K562 (cell line): ENCODE data around the gene RNFT2. TPM values are rescaled to one million over a fixed set of nuclear protein-coding genes. Genes with fewer than 3 reads are reported as not detected.

ENCODE experiments used
- BMI1 ChIP-seq: fragments of 150-350 bp; IDR thresholded peaks from 2 replicates; pipeline ENCODE4 v1.6.1; 2014; ENCODE audit warnings: low read length
- EGR1 ChIP-seq: fragments of 450-650 bp; conservative IDR thresholded peaks from 2 replicates; pipeline ENCODE4 v1.6.1; 2017; ENCODE audit warnings: mild to moderate bottlenecking
- GATAD2B ChIP-seq: fragments of 450-650 bp; IDR thresholded peaks from 2 replicates; pipeline ENCODE4 v1.6.1; 2017; ENCODE audit warnings: mild to moderate bottlenecking, borderline replicate concordance
- HNRNPLL ChIP-seq: fragments of 200-400 bp; formaldehyde crosslinking; IDR thresholded peaks from 2 replicates; pipeline ENCODE4 v1.6.1; 2017; ENCODE audit warnings: low read length, low read depth, mild to moderate bottlenecking; ENCODE audit not compliant: poor library complexity, severe bottlenecking
- MAZ ChIP-seq, 2 experiments: fragments of 450-650 bp in 1 of 2; sonication (generic) in 1 of 2; formaldehyde crosslinking; IDR thresholded peaks in 1 of 2; conservative IDR thresholded peaks in 1 of 2; 2 replicates each; pipeline versions ENCODE4 v1.4.0 to v1.5.0; 2020; ENCODE audit warnings: mild to moderate bottlenecking in 1 of 2, missing genetic modification reagents in 1 of 2
- MTA1 ChIP-seq: fragments of 450-650 bp; IDR thresholded peaks from 2 replicates; pipeline ENCODE4 v1.6.1; 2017; ENCODE audit warnings: borderline replicate concordance
- POLR2AphosphoS5 ChIP-seq: IDR thresholded peaks from 2 replicates; pipeline ENCODE4 v1.6.1; 2011; ENCODE audit warnings: mild to moderate bottlenecking, low read depth, low read length, moderate library complexity; ENCODE audit not compliant: control insufficient read depth, insufficient read depth
- RFX1 ChIP-seq: fragments of 450-650 bp; IDR thresholded peaks from 2 replicates; pipeline ENCODE4 v1.6.1; 2016; ENCODE audit warnings: mild to moderate bottlenecking, moderate library complexity
- RFX5 ChIP-seq: IDR thresholded peaks from 2 replicates; pipeline ENCODE4 v1.6.1; 2011; ENCODE audit warnings: low read depth, mild to moderate bottlenecking, improper control_type of control experiment, low read length
- TBL1XR1 ChIP-seq, 2 experiments: IDR thresholded peaks; 2 replicates each; pipeline ENCODE4 v1.6.1; 2012; ENCODE audit warnings: improper control_type of control experiment in 2 of 2, low read length in 2 of 2, mild to moderate bottlenecking in 1 of 2
- ZNF140 ChIP-seq: fragments of 250-450 bp; sonication (Bioruptor Pico); IDR thresholded peaks from 2 replicates; pipeline ENCODE4 v1.8.0; 2021; ENCODE audit warnings: moderate library complexity, mild to moderate bottlenecking, inconsistent platforms
- ZNF184 ChIP-seq: sonication (generic); formaldehyde crosslinking; IDR thresholded peaks from 2 replicates; pipeline ENCODE4 v1.5.0; 2020; ENCODE audit warnings: missing genetic modification reagents
- polyA plus RNA-seq, 8 experiments: library from polyadenylated mRNA; depleted of rRNA in 4 of 8; stranded (reverse) in 5 of 8; unstranded in 3 of 8; fragments of >200 nt; fragmentation: Nextera tagmentation in 2 of 8; fragmentation: Illumina TruSeq in 1 of 8; extraction: Ambion mirVana in 2 of 8; extraction: Trizol in 1 of 8; gene quantifications; 2 replicates each; pipeline versions ENCODE4 v1.2.1 to v1.2.3, GENCODE V29; 2011 to 2014; ENCODE audit warnings: inconsistent platforms in 1 of 8, missing spikeins in 1 of 8
- total RNA-seq, 7 experiments: library from RNA; depleted of rRNA in 6 of 7; stranded (reverse); fragments of >200 nt in 6 of 7; fragmentation: Illumina TruSeq in 2 of 7; extraction: Trizol in 2 of 7; gene quantifications; 2 replicates each; pipeline versions ENCODE4 v1.2.1 to v1.2.3, GENCODE V29; 2011 to 2021; ENCODE audit warnings: low replicate concordance in 1 of 7
- TF ChIP-seq, protein P1 (sequence below): fragments of 450-650 bp; IDR thresholded peaks from 2 replicates; pipeline ENCODE4 v1.6.1; 2016; ENCODE audit warnings: borderline replicate concordance
- TF ChIP-seq, protein P2 (sequence below): sonication (generic); formaldehyde crosslinking; IDR thresholded peaks from 2 replicates; pipeline ENCODE4 v1.8.0; 2023; ENCODE audit warnings: missing genetic modification reagents, mild to moderate bottlenecking, borderline replicate concordance
- TF ChIP-seq, protein P3 (sequence below): IDR thresholded peaks from 2 replicates; pipeline ENCODE4 v1.6.1; 2014; ENCODE audit warnings: antibody characterized with exemption
- TF ChIP-seq, protein P4 (sequence below): fragments of 450-650 bp; IDR thresholded peaks from 2 replicates; pipeline ENCODE4 v1.6.1; 2016; ENCODE audit warnings: low read depth, mild to moderate bottlenecking, moderate library complexity

The RNFT2 gene
- total and polyA plus RNA-seq, 9 of the 15 experiments (the other 6 are each of a cell fraction or from before 2014, with no cell fraction given), result 3.6 to 26.3 (median 9.5) TPM

DNA sequence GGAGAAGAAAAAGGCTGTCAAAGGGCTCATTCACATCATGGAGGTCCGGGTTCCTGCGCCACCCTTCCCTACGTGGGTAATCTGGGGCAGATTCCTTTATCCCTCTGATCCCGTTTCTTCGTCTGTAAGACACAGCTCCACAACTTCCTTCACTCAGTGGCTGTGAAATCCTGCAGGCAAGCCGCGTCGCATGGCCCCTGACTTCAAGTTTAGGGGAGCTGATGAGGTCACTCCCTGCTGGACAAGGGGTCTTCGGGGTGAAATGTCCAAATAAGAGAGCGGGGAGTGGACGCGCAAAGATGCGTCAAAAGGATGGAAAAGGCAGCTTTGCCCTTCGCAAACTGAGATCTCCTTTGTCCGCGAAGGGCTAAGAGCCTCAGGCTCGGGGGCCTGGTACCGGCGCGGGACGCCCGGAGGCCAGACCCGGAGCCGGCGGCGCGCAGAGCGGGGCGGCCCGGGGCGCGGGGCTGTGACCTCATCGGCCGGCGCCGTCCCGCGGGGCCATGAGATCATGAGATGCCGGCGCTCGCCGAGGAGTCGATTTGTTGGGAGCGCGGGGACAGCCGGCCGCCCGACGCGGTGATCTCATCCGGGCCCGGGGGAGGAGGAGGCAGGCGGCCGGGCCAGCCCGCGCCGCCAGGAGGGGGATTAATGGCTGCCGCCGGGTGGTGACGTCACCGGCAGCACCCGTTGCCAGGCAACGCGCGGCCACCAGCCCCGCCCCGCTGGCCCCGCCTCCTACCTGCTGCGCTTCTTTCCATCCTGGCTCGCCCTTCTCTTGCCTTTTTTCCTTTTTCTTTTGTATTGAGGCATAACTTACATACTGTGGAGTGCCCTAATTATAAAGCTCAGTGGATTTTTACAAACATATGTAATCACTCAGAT lies 81.1 kb downstream of the RNFT2 start (continued):
- TF ChIP-seq MTA1 (peak; percentile 96), ZNF184 (CRISPR knock-in tag) (no peak), ZNF140 (CRISPR knock-in tag) (no peak), EGR1 (peak; percentile 64), GATAD2B (peak; percentile 71; the same call in 1 of the 2 replicates), BMI1 (peak; percentile 37; the same call in 1 of the 2 replicates), TBL1XR1 (IDR thresholded peaks at IDR 0.05; ENCODE audit: low read length in 2 of 2) (peak in 1 of 2 experiments; percentile 40; a peak in 1 of 4 replicates), HNRNPLL (peak; percentile 37), RFX5 (peak; percentile 76; the same call in 1 of the 2 replicates), RFX1 (peak; percentile 98), MAZ (CRISPR knock-in tag; conservative IDR thresholded peaks at IDR 0.05 in 1 of 2, IDR thresholded peaks at IDR 0.05 in 1 of 2) (peak; percentile 79 to 88), POLR2AphosphoS5 (peak; percentile 81)
- TF ChIP-seq, protein P1, sequence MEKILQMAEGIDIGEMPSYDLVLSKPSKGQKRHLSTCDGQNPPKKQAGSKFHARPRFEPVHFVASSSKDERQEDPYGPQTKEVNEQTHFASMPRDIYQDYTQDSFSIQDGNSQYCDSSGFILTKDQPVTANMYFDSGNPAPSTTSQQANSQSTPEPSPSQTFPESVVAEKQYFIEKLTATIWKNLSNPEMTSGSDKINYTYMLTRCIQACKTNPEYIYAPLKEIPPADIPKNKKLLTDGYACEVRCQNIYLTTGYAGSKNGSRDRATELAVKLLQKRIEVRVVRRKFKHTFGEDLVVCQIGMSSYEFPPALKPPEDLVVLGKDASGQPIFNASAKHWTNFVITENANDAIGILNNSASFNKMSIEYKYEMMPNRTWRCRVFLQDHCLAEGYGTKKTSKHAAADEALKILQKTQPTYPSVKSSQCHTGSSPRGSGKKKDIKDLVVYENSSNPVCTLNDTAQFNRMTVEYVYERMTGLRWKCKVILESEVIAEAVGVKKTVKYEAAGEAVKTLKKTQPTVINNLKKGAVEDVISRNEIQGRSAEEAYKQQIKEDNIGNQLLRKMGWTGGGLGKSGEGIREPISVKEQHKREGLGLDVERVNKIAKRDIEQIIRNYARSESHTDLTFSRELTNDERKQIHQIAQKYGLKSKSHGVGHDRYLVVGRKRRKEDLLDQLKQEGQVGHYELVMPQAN, result no peak
- TF ChIP-seq, protein P2, sequence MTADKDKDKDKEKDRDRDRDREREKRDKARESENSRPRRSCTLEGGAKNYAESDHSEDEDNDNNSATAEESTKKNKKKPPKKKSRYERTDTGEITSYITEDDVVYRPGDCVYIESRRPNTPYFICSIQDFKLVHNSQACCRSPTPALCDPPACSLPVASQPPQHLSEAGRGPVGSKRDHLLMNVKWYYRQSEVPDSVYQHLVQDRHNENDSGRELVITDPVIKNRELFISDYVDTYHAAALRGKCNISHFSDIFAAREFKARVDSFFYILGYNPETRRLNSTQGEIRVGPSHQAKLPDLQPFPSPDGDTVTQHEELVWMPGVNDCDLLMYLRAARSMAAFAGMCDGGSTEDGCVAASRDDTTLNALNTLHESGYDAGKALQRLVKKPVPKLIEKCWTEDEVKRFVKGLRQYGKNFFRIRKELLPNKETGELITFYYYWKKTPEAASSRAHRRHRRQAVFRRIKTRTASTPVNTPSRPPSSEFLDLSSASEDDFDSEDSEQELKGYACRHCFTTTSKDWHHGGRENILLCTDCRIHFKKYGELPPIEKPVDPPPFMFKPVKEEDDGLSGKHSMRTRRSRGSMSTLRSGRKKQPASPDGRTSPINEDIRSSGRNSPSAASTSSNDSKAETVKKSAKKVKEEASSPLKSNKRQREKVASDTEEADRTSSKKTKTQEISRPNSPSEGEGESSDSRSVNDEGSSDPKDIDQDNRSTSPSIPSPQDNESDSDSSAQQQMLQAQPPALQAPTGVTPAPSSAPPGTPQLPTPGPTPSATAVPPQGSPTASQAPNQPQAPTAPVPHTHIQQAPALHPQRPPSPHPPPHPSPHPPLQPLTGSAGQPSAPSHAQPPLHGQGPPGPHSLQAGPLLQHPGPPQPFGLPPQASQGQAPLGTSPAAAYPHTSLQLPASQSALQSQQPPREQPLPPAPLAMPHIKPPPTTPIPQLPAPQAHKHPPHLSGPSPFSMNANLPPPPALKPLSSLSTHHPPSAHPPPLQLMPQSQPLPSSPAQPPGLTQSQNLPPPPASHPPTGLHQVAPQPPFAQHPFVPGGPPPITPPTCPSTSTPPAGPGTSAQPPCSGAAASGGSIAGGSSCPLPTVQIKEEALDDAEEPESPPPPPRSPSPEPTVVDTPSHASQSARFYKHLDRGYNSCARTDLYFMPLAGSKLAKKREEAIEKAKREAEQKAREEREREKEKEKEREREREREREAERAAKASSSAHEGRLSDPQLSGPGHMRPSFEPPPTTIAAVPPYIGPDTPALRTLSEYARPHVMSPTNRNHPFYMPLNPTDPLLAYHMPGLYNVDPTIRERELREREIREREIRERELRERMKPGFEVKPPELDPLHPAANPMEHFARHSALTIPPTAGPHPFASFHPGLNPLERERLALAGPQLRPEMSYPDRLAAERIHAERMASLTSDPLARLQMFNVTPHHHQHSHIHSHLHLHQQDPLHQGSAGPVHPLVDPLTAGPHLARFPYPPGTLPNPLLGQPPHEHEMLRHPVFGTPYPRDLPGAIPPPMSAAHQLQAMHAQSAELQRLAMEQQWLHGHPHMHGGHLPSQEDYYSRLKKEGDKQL (CRISPR knock-in tag), result no peak
- TF ChIP-seq, protein P3, sequence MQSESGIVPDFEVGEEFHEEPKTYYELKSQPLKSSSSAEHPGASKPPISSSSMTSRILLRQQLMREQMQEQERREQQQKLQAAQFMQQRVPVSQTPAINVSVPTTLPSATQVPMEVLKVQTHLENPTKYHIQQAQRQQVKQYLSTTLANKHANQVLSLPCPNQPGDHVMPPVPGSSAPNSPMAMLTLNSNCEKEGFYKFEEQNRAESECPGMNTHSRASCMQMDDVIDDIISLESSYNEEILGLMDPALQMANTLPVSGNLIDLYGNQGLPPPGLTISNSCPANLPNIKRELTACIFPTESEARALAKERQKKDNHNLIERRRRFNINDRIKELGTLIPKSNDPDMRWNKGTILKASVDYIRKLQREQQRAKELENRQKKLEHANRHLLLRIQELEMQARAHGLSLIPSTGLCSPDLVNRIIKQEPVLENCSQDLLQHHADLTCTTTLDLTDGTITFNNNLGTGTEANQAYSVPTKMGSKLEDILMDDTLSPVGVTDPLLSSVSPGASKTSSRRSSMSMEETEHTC, result peak; percentile 73; the same call in 1 of the 2 replicates
- TF ChIP-seq, protein P4, sequence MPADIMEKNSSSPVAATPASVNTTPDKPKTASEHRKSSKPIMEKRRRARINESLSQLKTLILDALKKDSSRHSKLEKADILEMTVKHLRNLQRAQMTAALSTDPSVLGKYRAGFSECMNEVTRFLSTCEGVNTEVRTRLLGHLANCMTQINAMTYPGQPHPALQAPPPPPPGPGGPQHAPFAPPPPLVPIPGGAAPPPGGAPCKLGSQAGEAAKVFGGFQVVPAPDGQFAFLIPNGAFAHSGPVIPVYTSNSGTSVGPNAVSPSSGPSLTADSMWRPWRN, result 0 out of 2 replicates have a peak, but pooled peaks have one; percentile 16
